GM19035 (cell line): ENCODE measurements around the gene CNPY4.
"Not testable (repeated sequence)": the region's sequence is repeated elsewhere in the genome, so short reads cannot be mapped to it uniquely, and the experiment has no call there.

Experiments
- ATAC-seq: cut with Tn5 transposase; IDR thresholded peaks from one replicate; pipeline ENCODE4 v1.9.1; 2021; ENCODE audit not compliant: unreplicated experiment

CNPY4 gene

DNA sequence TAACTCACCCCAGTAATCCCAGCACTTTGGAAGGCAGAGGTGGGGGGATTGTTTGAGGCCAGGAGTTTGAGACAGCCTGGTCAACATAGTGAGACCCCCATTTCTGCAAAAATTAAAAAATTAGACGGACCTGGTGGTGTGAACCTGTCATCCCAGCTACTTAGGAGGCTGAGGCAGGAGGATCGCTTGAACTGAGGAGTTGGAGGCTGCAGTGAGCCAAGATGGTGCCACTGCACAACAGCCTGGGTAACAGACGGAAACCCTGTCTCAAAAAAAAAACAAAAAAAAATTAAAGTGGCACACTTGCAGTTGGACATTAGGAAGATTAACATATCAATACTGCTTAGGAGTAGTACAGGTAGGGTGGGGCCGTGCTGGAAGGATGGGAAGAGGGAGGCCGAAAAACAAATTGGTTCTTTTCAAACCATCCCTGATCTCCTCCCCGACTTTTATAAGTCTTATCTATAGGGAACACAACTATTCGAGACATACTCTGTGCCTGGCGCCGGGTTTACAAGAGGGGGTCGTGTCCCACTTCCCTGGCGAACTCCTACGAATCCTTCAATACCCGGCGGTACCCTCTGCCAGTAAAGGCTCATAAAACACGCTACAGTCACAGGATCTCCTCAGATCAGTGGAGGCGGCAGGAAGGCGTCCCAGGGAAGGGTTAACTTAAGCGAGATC, 904 bp upstream of the CNPY4 start:
- no peak for ATAC-seq

DNA sequence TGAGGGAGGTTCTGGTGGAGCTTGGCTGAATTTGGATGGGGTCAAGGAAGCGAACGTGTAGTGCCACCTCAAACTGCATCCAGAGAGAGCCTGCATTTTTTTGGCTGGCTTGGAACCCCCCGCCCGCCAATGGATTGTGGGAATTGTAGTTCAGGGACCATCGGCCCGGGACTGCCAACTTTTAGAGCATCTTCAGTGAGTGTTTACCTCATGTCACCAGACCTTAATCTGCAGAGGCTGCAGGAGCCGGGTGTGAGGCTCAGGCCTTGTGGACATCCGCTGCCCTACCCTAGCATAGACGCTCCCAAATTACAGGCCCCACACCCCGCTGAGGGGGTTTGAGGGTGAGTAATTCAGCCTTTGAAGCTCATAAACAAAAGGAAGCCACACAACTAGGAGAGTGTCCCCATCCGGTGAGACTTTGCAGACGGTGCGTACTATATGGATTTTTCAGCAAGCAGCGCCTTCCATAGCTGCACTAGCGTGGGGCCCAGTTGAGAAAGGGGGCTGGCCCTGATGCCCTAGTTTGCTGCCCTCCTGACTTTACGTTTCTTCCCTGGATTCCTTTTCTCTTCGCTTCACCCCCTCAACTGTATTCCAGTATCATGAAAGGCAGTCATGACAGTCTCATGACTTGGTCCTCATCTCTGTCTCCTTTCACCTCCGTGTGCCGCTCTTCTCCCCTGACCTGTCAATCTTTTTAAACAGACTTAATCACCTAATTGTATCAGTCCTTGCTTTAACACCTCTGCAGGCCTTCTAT, 717 bp downstream of the CNPY4 start:
- peak; percentile 27 for ATAC-seq

DNA sequence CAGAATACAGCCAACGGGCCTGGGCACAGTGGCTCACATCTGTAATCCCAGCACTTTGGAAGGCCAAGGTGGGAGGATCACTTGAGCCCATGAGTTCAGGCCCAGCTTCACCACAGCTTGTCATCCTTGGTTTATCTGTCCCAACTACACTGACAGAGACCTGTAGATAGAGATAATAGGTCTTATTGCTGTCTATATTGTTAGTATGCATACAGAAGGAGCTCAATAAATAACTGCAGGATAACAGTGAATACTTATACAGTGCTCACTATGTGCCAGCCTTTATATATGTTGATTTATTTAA, 1.3 kb downstream of the CNPY4 start:
- ATAC-seq, result no peak

DNA sequence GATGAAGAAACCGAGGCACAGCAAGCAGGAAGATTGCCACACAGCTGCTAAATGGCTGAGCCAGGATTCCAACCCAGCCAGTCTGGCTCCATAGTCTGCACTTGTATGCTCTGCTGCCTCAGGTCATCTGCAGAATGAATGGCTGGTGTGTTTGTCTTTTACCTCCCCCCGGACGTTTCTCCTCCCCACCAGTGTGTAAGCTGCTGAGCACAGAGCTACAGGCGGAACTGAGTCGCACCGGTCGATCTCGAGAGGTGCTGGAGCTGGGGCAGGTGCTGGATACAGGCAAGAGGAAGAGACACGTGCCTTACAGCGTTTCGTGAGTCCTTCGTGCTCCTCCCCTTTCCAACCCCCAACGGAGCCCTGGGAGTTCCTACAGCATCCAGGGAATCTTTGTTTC, 2.6 kb downstream of the CNPY4 start:
- no peak for ATAC-seq

DNA sequence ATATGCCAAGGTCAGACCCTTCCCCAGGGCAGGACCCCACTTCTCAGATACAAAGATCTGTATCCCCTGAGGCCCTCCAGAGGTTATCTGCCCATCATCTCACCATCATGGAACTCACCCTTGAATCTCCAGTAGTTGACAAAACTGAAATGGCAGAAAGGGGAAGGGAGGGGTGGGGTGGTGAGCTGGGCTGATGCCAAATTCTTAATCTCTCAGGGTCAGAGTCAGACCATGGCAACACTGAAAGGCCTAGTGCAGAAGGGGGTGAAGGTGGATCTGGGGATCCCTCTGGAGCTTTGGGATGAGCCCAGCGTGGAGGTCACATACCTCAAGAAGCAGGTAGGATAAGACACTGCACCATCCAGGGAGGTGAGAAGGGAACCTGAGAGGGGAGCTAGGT, 3.1 kb downstream of the CNPY4 start:
- no peak for ATAC-seq

DNA sequence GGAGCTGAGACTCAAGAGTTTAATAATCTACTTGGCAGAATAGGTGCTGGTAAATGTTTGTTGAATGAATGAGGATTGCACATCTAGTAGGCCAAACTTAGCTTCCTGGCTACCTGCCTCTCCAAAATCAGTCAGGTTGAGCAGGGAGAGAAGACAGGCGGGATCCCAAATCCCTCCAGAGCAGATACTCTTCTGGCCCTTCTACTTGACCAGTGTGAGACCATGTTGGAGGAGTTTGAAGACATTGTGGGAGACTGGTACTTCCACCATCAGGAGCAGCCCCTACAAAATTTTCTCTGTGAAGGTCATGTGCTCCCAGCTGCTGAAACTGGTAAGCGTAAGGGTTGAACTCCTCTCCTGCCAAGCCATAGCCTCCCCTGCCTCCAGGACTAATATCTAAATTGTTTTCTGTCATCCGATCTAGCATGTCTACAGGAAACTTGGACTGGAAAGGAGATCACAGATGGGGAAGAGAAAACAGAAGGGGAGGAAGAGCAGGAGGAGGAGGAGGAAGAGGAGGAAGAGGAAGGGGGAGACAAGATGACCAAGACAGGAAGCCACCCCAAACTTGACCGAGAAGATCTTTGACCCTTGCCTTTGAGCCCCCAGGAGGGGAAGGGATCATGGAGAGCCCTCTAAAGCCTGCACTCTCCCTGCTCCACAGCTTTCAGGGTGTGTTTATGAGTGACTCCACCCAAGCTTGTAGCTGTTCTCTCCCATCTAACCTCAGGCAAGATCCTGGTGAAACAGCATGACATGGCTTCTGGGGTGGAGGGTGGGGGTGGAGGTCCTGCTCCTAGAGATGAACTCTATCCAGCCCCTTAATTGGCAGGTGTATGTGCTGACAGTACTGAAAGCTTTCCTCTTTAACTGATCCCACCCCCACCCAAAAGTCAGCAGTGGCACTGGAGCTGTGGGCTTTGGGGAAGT, 5.1 kb downstream of the CNPY4 start:
- no peak for ATAC-seq

- ATAC-seq, result peak; percentile 33
Measured at GRCh38 chr7:100126239-100126930, 7.0 kb downstream of the CNPY4 start.

DNA sequence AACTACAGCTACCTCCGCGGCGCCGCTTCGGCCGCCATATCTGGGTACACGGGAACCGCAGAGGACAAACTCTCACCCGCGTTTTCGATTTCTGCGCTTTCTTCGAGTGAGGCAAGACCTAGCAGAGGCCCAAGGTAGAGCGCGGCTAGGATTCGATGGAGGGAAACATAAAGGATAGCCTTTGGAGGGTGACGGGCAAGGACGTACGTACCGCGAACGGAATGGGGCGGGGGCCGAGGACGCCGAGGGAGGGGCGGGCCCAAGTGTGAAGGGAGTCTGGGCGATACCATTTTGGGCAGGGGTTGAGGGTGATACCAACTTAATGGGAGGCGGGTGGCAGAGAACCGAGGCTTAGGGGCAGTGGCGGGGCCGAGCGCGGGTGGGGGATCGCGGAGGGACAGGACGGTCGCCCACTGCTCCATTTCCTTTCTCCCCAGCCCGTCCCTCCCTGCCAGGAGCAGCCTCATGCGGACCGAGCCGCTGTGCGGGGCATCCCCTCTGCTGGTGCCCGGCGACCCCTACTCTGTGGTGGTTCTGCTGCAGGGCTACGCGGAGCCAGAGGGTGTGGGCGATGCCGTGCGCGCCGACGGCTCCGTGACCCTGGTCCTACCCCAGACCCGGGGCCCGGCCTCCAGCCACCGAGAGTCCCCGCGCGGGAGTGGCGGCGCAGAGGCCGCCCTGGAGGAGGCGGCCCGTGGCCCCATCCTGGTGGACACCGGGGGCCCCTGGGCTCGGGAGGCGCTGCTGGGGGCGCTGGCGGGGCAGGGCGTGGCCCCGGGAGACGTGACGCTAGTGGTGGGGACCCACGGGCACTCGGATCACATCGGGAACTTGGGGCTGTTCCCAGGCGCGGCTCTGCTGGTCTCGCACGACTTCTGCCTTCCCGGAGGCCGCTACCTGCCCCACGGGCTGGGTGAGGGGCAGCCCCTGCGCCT, 7.8 kb downstream of the CNPY4 start, which contains the start of gene MBLAC1:
MBLAC1 (plus strand) TSS at position 37 of the 935 bp plus-strand sequence; CDS start at position 466, 429 bp downstream.
- ATAC-seq, result peak; percentile 66

DNA sequence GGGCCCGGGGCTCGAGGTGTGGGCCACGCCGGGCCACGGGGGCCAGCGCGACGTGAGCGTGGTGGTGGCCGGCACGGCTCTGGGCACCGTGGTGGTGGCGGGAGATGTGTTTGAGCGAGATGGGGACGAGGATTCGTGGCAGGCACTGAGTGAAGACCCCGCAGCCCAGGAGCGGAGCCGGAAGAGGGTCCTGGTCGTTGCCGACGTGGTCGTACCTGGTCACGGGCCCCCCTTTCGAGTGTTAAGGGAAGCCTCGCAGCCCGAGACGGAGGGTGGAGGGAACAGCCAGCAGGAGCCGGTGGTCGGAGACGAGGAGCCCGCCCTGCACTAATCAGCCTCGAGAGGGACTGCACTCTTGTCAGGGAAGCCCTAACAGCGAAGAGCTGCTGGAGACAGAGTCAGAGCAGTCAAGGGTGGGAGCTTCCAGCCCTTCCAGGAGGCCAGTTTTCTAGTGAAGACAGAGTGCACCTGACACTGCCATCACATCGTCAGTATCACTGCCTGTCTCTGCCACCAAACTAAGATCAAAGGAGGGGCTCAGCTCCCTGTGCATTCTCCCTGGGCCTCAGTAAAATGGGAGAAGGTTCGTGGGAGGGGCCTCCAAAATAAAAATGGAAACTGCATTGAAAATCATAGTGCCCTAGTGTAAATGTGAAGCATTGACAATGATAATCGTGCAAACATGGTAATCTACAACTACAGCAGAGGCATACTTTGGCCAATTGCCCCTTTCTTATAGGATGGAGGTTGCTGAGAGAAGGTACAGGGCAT, 8.6 kb downstream of the CNPY4 start:
- no peak for ATAC-seq

DNA sequence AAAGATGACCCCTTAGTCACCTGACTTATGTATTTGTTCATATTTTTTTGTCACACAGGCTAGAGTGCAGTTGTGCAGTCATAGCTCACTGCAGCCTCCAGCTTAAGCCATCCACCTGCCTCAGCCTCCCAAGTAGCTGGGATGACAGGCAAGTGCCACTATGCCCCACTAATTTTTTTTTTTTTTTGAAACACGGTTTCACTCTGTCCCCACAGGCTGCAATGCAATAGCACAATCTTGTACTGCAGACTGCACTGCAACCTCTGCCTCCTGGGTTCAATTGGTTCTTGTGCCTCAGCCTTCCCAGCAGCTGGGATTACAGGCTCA, 9.2 kb downstream of the CNPY4 start:
- ATAC-seq, result no peak

GRCh38 chr7:100130220-100130607, 10.8 kb downstream of the CNPY4 start:
- ATAC-seq, result not testable (repeated sequence)

DNA sequence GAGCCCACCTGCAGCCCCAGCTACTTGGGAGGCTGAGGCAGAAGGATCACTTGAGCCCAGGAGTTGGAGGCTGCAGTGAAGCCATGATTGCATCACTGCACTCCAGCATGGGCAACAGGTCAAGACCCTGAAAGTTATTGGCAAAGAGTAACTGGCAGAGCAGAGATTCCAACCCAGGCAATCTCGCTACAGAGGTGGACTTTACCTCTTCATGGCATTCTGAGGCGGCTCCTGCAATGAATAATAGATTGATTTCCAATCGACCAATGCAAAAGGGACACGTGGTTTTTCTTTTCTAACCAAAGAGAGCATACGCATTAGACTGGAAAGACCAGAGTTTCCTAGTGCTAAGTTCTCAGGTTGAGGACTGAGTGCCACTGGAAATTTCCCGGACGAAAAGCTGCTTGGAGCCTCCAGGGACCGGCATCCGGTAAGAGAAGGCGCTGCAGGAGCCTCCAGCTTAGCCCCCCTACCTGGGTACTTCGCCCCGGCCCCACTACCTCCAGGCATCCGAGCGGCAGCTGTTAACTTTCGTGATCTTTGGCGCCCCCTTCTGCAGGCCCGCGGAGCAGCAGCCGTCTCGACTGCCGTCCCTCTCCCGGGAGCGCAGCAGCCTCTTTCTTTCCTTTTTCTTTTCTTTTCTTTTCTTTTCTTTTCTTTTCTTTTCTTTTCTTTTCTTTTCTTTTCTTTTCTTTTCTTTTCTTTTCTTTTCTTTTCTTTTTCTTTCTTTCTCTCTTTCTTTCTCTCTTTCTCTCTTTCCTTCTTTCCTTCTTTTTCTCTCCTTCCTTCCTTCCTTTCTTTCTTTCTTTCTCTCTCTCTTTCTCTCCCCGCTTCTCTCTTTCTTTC, 11.4 kb downstream of the CNPY4 start:
- ATAC-seq, result no peak

DNA sequence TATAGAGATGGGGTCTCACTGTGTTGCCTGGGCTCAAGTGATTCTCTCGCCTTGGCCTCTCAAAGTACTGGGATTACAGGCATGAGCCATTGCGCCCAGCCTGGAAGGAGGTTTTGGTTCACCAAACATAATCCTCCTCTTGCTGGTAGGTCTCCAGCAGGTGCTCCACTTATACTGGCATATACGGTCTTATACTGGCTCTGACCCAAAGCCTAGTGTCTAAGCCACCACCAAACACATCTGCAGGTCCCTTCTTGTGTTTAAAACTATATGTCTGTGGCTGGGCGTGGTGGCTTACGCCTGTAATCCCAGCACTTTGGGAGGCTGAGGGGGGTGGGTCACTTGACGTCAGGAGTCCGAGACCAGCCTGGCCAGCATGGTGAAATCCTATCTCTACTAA, 12.7 kb downstream of the CNPY4 start:
- no peak for ATAC-seq

GRCh38 chr7:100132697-100133151, 13.3 kb downstream of the CNPY4 start:
- ATAC-seq, result peak; percentile 72

DNA sequence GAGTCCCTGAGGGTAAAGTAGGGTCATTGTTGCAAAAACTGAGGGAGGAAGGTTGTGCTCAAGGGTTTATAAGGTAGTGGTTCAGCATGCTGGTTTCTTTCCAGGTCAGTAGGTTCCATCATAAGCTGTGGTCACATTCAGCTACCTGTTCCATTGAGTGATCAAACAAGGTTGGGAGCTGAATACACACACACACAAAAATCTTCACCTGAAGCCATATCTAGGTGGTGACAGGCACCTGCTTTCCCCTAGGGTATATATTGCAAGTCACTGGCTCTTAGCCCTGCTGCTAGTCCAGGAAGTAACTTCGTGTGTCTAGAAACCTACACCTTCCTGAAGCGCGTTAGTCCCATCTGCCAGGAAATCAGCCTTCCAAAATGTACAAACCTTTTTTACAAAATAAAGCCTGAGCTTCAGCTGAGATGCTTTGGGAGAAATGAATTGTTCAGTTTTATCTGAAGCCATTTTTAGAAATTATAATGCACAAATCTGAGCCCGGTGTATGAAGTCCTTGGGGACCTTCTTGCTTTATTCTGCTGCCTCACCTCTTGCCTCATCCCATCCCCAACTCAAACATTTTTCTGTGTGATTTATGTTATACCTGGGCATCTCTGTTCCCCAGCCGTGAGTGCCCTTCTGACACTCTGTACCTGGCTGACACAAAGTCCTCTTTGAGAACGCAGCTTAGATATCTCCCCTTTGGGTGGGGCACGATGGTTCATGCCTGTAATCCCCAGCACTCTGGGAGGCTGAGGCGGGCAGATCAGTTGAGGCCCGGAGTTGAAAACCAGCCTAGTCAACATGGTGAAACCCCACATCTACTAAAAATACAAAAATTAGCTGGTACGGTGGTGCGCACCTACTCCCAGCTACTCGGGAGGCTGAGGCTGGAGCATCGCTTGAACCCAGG, 18.7 kb downstream of the CNPY4 start:
- no peak for ATAC-seq

DNA sequence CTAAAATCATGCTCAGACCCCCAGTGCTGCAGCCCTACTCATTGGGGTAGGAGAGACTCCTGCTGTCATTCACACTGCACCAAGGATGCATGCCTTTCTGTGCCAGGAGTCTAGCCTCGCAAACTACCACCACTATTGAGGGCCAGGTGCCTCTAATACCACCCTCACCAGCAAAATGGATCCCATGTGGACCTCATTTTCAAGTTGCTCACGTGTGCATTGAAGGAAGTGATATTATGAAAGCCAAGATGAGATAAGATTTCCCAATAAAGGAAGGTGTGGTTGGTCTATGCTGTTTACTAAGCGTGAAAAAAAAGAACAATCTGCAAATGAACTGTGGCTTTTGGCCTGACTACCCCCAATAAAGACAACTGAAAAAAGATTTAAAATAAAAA, 22.1 kb downstream of the CNPY4 start:
- ATAC-seq, result no peak

DNA sequence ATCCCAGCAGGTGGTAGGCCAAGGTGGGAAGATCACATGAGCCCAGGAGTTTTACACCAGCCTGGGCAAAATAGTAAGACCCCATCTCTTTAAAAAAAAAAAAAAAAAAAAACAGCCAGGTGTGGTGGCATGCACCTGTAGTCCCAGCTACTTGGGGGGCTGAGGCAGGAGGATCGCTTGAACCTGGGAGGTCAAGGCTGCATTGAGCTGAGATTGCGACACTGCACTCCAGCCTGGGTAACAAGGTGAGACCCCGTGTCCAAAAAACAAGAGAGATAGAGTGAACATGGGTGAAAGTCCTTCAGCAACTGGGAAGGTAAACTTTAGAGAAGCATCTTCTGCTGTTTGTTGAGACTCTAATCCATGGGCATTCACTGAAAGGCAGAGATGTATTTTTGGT, 23.0 kb downstream of the CNPY4 start:
- no peak for ATAC-seq
